NB4 (cell line): ENCODE results near the gene USP20.

Experiments
- DNase-seq: peaks from one replicate; pipeline ENCODE4 v3.0.0; 2010; ENCODE audit warnings: low read depth
- H3K4me3 ChIP-seq: one replicate; pipeline ENCODE4 v1.5.1; 2011; ENCODE audit warnings: mild to moderate bottlenecking, low read depth, low read length, moderate library complexity
- MYC ChIP-seq: IDR thresholded peaks from 2 replicates; pipeline ENCODE4 v1.6.1; 2011; ENCODE audit warnings: low read depth, low read length
- POLR2A ChIP-seq: IDR thresholded peaks from 2 replicates; pipeline ENCODE4 v1.6.1; 2011; ENCODE audit warnings: mild to moderate bottlenecking; ENCODE audit not compliant: insufficient read length; ENCODE audit errors: extremely low read depth
- TF ChIP-seq, protein P1 (sequence below): IDR thresholded peaks from one replicate; pipeline ENCODE4 v1.5.1; 2012; ENCODE audit warnings: low read depth, low read length
- TF ChIP-seq, protein P2 (sequence below): IDR thresholded peaks from 2 replicates; pipeline ENCODE4 v1.6.1; 2011; ENCODE audit warnings: low read depth, low read length

The USP20 gene

DNA sequence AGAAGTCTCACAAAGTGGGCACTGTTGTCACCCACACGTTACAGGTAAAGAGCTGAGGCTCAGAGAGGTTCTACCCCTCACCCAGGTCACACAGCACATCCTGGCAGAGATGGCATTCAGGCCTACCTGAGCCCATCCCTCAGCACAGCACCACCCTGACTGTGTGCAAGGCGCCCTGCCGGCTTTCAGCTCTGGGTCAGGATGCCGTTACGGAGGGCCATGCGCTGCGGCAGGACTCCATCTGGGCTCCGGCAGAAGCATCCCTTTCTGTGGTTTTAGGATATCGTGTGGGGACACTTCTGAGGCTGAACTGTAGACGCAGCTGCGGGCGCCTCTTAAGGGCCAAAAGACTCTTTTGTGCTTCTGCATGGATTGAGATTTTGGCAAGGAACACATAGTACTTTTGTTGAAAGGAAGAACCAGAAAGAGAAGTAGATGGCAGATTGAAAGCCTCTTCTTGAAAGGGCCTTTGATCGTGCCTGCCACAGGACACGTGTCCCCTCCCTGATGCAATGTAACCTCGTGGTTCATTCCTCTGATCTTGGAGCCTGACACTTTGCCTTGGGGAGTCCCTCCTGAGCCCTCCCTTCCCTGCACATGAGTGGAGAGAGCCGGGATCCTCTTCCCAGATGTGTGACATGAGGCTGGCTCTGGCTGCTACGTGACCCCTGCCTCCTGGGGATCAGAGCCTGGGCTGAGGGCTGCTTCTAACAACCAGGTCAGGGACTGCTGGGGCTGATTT, 31.3 kb downstream of the USP20 start:
- no peak overlapping the region for H3K4me3 ChIP-seq
- TF ChIP-seq POLR2A (no peak), MYC (no peak)
- TF ChIP-seq, protein P1, sequence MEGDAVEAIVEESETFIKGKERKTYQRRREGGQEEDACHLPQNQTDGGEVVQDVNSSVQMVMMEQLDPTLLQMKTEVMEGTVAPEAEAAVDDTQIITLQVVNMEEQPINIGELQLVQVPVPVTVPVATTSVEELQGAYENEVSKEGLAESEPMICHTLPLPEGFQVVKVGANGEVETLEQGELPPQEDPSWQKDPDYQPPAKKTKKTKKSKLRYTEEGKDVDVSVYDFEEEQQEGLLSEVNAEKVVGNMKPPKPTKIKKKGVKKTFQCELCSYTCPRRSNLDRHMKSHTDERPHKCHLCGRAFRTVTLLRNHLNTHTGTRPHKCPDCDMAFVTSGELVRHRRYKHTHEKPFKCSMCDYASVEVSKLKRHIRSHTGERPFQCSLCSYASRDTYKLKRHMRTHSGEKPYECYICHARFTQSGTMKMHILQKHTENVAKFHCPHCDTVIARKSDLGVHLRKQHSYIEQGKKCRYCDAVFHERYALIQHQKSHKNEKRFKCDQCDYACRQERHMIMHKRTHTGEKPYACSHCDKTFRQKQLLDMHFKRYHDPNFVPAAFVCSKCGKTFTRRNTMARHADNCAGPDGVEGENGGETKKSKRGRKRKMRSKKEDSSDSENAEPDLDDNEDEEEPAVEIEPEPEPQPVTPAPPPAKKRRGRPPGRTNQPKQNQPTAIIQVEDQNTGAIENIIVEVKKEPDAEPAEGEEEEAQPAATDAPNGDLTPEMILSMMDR = no peak
- TF ChIP-seq, protein P2, sequence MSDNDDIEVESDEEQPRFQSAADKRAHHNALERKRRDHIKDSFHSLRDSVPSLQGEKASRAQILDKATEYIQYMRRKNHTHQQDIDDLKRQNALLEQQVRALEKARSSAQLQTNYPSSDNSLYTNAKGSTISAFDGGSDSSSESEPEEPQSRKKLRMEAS = no peak
- DNase-seq = no peak

DNA sequence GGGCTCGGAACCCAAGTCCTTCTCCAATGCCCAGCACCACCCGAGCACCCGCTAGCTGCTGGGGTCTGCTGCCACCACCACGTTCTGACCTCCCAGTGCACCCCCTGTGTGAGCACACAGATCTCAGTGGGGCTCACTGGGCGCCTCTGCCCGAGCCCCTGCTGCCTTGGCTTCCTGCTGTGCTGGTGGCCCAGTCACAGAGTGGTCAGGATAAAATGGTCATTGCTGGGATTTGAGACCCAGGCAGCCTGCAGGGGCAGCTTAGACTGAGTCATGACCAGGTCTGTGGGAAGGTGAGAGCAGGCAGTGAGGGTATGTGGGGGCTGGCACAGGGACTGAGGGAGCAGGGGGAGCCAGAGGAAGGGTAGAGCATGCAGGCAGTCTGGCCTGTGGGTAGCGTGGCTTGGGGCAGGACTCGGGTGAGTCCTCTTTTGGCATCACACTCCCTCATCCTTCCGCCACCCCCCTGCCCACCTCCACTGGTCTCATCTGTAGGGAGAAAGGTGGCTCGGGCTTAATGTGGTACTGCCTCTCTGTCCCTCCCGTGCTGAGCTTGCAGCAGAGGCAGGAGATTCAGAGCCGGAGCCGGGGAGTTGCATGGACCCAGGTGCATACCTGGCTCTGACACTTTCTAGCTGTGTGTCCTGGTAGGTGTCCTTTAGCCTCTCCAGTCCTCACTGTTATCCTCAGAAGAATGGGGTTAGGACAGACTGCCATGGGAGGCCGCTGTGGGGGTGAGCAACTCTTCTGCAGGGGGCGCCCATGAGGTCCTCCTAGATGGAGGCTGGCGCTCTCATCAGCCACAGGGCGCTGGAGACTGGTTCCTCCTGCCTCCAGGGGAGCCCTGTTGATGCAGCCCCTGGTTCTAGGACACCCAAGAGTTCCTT, 32.1 kb downstream of the USP20 start:
- no peak overlapping the region for H3K4me3 ChIP-seq
- DNase-seq = peak; percentile 34
- TF ChIP-seq POLR2A (no peak), MYC (no peak)
- TF ChIP-seq, protein P2 = no peak
- TF ChIP-seq, protein P1 = peak; percentile 19

DNA sequence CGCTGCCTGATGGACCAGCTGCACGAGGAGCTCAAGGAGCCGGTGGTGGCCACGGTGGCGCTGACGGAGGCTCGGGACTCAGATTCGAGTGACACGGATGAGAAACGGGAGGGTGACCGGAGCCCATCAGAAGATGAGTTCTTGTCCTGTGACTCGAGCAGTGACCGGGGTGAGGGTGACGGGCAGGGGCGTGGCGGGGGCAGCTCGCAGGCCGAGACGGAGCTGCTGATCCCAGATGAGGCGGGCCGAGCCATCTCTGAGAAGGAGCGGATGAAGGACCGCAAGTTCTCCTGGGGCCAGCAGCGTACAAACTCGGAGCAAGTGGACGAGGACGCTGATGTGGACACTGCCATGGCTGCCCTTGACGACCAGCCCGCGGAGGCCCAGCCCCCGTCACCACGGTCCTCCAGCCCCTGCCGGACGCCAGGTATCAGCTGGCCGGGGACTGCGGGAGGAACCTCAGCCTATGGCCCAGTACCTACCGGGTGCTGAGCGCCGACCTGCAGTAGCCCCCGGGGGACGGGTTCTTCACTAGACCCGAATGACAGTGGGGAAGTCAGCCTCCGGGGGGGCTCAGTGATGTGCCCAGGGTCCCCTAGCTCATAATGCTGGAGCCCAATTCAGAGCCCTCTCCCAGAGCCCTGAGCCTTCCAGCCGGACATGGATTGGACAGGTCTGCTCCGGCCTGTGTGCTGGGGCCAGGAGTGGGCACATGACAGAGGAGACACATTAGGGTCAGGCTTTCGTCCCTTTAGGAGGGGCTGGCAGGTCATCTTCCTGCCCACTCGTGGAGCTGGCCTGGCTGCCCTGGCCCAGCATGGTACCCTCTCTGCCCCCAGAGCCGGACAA, 33.0 kb downstream of the USP20 start:
- TF ChIP-seq, protein P2 = no peak
- TF ChIP-seq POLR2A (no peak), MYC (no peak)
- TF ChIP-seq, protein P1 = no peak
- DNase-seq = no peak
- H3K4me3 ChIP-seq = no peak overlapping the region

DNA sequence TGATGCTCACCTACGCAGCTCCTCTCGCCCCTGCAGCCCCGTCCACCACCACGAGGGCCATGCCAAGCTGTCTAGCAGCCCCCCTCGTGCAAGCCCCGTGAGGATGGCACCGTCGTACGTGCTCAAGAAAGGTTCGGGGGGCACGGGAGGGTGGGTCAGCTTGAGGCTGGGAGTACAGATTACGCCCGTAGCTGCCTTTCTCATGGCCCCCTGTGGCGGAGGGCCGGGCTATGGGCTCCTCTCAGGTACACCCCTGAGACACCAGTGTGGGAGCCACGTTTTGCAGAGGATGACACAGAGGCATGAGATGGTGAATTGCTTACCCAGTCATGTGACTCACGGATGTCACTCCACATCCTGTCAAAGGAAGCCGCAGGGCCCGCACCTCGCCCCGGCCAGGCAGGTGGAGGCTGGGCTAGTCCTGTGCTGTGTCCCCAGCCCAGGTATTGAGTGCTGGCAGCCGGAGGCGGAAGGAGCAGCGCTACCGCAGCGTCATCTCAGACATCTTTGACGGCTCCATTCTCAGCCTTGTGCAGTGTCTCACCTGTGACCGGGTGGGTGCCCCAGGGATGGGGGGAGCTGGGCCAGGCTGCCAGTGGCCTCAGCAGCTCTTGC, 33.7 kb downstream of the USP20 start:
- TF ChIP-seq, protein P1 = no peak
- no peak for TF ChIP-seq MYC
- TF ChIP-seq POLR2A = no peak
- H3K4me3 ChIP-seq = no peak overlapping the region

More for the DNA sequence above, 33.7 kb downstream of the USP20 start:
- no peak for DNase-seq
